H1 (cell line): ENCODE results near the gene CPNE4. TPM values are rescaled to one million over a fixed set of nuclear protein-coding genes. Genes with fewer than 3 reads are reported as not detected.
A peak's percentile ranks its signal among the peaks of the same experiment; 100 is the strongest.

Experiments
- CTCF ChIA-PET: fragments of 300-600 bp; sonication (Branson Sonifier 250); formaldehyde crosslinking; loops from one replicate; lab custom pipeline; 2021; ENCODE audit not compliant: partially characterized antibody; lab: Charles Lee
- POLR2A ChIA-PET: fragments of 300-600 bp; sonication (Branson Sonifier 250); formaldehyde crosslinking; loops from one replicate; lab custom pipeline; 2021; ENCODE audit warnings: inconsistent platforms; ENCODE audit not compliant: partially characterized antibody; lab: Charles Lee
- DNase-seq, 2 experiments: peaks; one replicate each; pipeline versions ENCODE4 v3.0.0 to v3.0.0-alpha.2; 2010 to 2022; ENCODE audit warnings: low spot score in 2 of 2, low read depth in 1 of 2, mixed read lengths in 1 of 2
- FAIRE-seq: peaks from 2 replicates; lab custom pipeline; 2011; peaks lifted over from hg19 to GRCh38; lab: Jason Lieb, UNC
- H2AFZ ChIP-seq: 2 replicates; pipeline ENCODE4 v1.8.1; 2012; ENCODE audit warnings: low read length, inconsistent platforms
- H2AK5ac ChIP-seq: 2 replicates; pipeline ENCODE4 v1.6.1; 2013; ENCODE audit warnings: low read depth, low read length
- H2BK120ac ChIP-seq: replicated peaks from 2 replicates; pipeline ENCODE3; 2013; ENCODE audit warnings: low read depth, low read length, inconsistent platforms
- H2BK12ac ChIP-seq: 2 replicates; pipeline ENCODE4 v1.6.1; 2013; ENCODE audit warnings: low read depth, low read length
- H2BK15ac ChIP-seq: 2 replicates; pipeline ENCODE4 v1.6.1; 2013; ENCODE audit warnings: low read length
- H2BK20ac ChIP-seq: 2 replicates; pipeline ENCODE4 v1.6.1; 2013; ENCODE audit warnings: low read length
- H2BK5ac ChIP-seq: 2 replicates; pipeline ENCODE4 v1.6.1; 2013; ENCODE audit warnings: low read depth, low read length
- H3K14ac ChIP-seq: 2 replicates; pipeline ENCODE4 v1.6.1; 2013; ENCODE audit warnings: inconsistent platforms; ENCODE audit not compliant: insufficient read length
- H3K18ac ChIP-seq: 2 replicates; pipeline ENCODE4 v1.6.1; 2013; ENCODE audit warnings: low read length; ENCODE audit errors: extremely low read depth
- H3K23ac ChIP-seq: 2 replicates; pipeline ENCODE4 v1.6.1; 2013; ENCODE audit warnings: inconsistent platforms; ENCODE audit not compliant: insufficient read length
- H3K23me2 ChIP-seq: 2 replicates; pipeline ENCODE4 v1.6.1; 2013; ENCODE audit warnings: low read depth, low read length
- H3K27ac ChIP-seq: 2 replicates; pipeline ENCODE4 v1.6.1; 2011; ENCODE audit warnings: low read depth, low read length, inconsistent platforms
- H3K27me3 ChIP-seq, 4 experiments: replicated peaks in 1 of 4; 1 replicate in 1 of 4; 2 replicates in 3 of 4; pipeline versions ENCODE4 v1.6.1 to v1.8.1; 2011 to 2013; ENCODE audit warnings: low read length in 3 of 4, mild to moderate bottlenecking in 3 of 4, inconsistent platforms in 2 of 4, mixed read lengths in 2 of 4, moderate library complexity in 1 of 4; ENCODE audit not compliant: control insufficient read depth in 3 of 4, insufficient read depth in 3 of 4; ENCODE audit errors: extremely low read depth in 1 of 4
- H3K36me3 ChIP-seq, 4 experiments: 2 replicates each; pipeline versions ENCODE4 v1.6.1 to v1.8.1; 2011 to 2013; ENCODE audit warnings: mild to moderate bottlenecking in 4 of 4, low read length in 3 of 4, moderate library complexity in 2 of 4, control low read depth in 1 of 4, inconsistent platforms in 1 of 4; ENCODE audit not compliant: insufficient read depth in 4 of 4, control insufficient read depth in 2 of 4
- H3K4ac ChIP-seq: replicated peaks from 2 replicates; pipeline ENCODE3; 2013; ENCODE audit warnings: low read length, low read depth, mixed read lengths, inconsistent platforms; ENCODE audit not compliant: insufficient read length
- H3K4me1 ChIP-seq, 4 experiments: replicated peaks in 1 of 4; 1 replicate in 1 of 4; 2 replicates in 3 of 4; pipeline versions ENCODE4 v1.6.1 to v1.8.1; 2011 to 2013; ENCODE audit warnings: low read length in 3 of 4, inconsistent platforms in 2 of 4, mixed read lengths in 1 of 4; ENCODE audit not compliant: insufficient read depth in 4 of 4, control insufficient read depth in 3 of 4
- H3K4me2 ChIP-seq, 2 experiments: 2 replicates each; pipeline versions ENCODE4 v1.6.1 to v1.8.1; 2011 to 2013; ENCODE audit warnings: low read depth in 2 of 2, low read length in 2 of 2, control low read depth in 1 of 2, inconsistent platforms in 1 of 2, mild to moderate bottlenecking in 1 of 2; ENCODE audit not compliant: insufficient read depth in 1 of 2
- H3K4me3 ChIP-seq, 4 experiments: fragments of 200-600, 300-600 bp in 1 of 4; sonication (generic), shearing (Covaris generic), sonication (Bioruptor Twin) in 1 of 4; 2 replicates each; pipeline versions ENCODE4 v1.5.1 to v1.8.1; 2011 to 2016; ENCODE audit warnings: low read length in 4 of 4, low read depth in 3 of 4, control low read depth in 2 of 4, inconsistent platforms in 2 of 4, mild to moderate bottlenecking in 2 of 4, mixed read lengths in 1 of 4, moderate library complexity in 1 of 4; ENCODE audit not compliant: insufficient read depth in 2 of 4; ENCODE audit errors: extremely low read depth in 1 of 4
- H3K56ac ChIP-seq: replicated peaks from 2 replicates; pipeline ENCODE3; 2013; ENCODE audit warnings: low read depth, mild to moderate bottlenecking, mixed read lengths, low read length, inconsistent platforms; ENCODE audit not compliant: insufficient read length
- H3K79me1 ChIP-seq: 2 replicates; pipeline ENCODE4 v1.6.1; 2013; ENCODE audit warnings: low read depth, low read length, control low read depth
- H3K79me2 ChIP-seq, 2 experiments: 2 replicates each; pipeline versions ENCODE4 v1.6.1 to v1.8.1; 2012 to 2013; ENCODE audit warnings: low read length in 2 of 2, mild to moderate bottlenecking in 2 of 2, inconsistent platforms in 1 of 2; ENCODE audit not compliant: insufficient read depth in 2 of 2, control insufficient read depth in 1 of 2
- H3K9ac ChIP-seq, 4 experiments: replicated peaks in 1 of 4; 1 replicate in 1 of 4; 2 replicates in 3 of 4; pipeline versions ENCODE4 v1.6.1 to v1.8.1; 2011 to 2013; ENCODE audit warnings: low read depth in 3 of 4, low read length in 3 of 4, control low read depth in 2 of 4, mild to moderate bottlenecking in 2 of 4, moderate library complexity in 2 of 4, inconsistent platforms in 1 of 4; ENCODE audit errors: extremely low read depth in 1 of 4
- H3K9me3 ChIP-seq, 2 experiments: 2 replicates each; pipeline versions ENCODE4 v1.6.1 to v1.8.1; 2012 to 2013; ENCODE audit warnings: mild to moderate bottlenecking in 2 of 2, moderate library complexity in 2 of 2, control low read depth in 1 of 2, inconsistent platforms in 1 of 2, low read depth in 1 of 2, low read length in 1 of 2, mixed read lengths in 1 of 2; ENCODE audit not compliant: insufficient read depth in 2 of 2
- H4K20me1 ChIP-seq, 2 experiments: replicated peaks in 1 of 2; 2 replicates each; pipeline versions ENCODE3 to v1.8.1; 2011 to 2013; ENCODE audit warnings: inconsistent platforms in 2 of 2, low read length in 2 of 2, mild to moderate bottlenecking in 1 of 2; ENCODE audit not compliant: insufficient read depth in 2 of 2, control insufficient read depth in 1 of 2
- H4K5ac ChIP-seq: 2 replicates; pipeline ENCODE4 v1.6.1; 2013; ENCODE audit warnings: low read length, low read depth, mixed read lengths, inconsistent platforms; ENCODE audit not compliant: insufficient read length
- H4K8ac ChIP-seq: 2 replicates; pipeline ENCODE4 v1.8.0; 2013; ENCODE audit warnings: mild to moderate bottlenecking, moderate library complexity, low read length, inconsistent platforms; ENCODE audit not compliant: insufficient read depth; ENCODE audit errors: extremely low read depth
- H4K91ac ChIP-seq: replicated peaks from 2 replicates; pipeline ENCODE3; 2013; ENCODE audit warnings: low read length, mixed read lengths, inconsistent platforms; ENCODE audit not compliant: insufficient read length
- CEBPB ChIP-seq: IDR thresholded peaks from 2 replicates; pipeline ENCODE4 v1.6.1; 2012; ENCODE audit warnings: low read depth, low read length
- JUN ChIP-seq: IDR thresholded peaks from 2 replicates; pipeline ENCODE4 v1.6.1; 2011; ENCODE audit warnings: low read depth, mild to moderate bottlenecking, improper control_type of control experiment, low read length
- JUND ChIP-seq: IDR thresholded peaks from 2 replicates; pipeline ENCODE4 v1.6.1; 2011; ENCODE audit warnings: mild to moderate bottlenecking, improper control_type of control experiment, low read length
- RBBP5 ChIP-seq: IDR thresholded peaks from 2 replicates; pipeline ENCODE4 v1.7.1; 2012; ENCODE audit warnings: low read depth, mild to moderate bottlenecking, inconsistent platforms, low read length, moderate library complexity, borderline replicate concordance
- SIN3A ChIP-seq, 2 experiments: IDR thresholded peaks in 1 of 2; conservative IDR thresholded peaks in 1 of 2; 2 replicates each; pipeline ENCODE4 v1.6.1; 2011 to 2012; ENCODE audit warnings: low read length in 2 of 2, improper control_type of control experiment in 1 of 2, low read depth in 1 of 2, mild to moderate bottlenecking in 1 of 2
- SP4 ChIP-seq: IDR thresholded peaks from 2 replicates; pipeline ENCODE4 v1.6.1; 2012; ENCODE audit warnings: low read length, inconsistent platforms
- TBP ChIP-seq: IDR thresholded peaks from 2 replicates; pipeline ENCODE4 v1.6.1; 2011; ENCODE audit warnings: low read depth, low read length, improper control_type of control experiment
- WGBS, 2 experiments: shearing (Covaris generic) in 1 of 2; methylation state at CpG; one replicate each; pipeline versions ENCODE4 v1.1.6 to v1.1.7; 2013 to 2015; ENCODE audit warnings: low lambda C conversion rate in 2 of 2, mixed read lengths in 2 of 2, inconsistent platforms in 1 of 2, low coverage in 1 of 2, missing lambda C conversion rate in 1 of 2; ENCODE audit not compliant: insufficient replicate concordance in 2 of 2, insufficient coverage in 1 of 2, insufficient read length in 1 of 2; ENCODE audit errors: extremely low coverage in 1 of 2, missing lambda C conversion rate in 1 of 2; 5-methylcytosine and 5-hydroxymethylcytosine counted together
- polyA plus RNA-seq, 7 experiments: library from polyadenylated mRNA; depleted of rRNA in 3 of 7; stranded (reverse) in 5 of 7; unstranded in 2 of 7; fragments of >200 nt in 5 of 7; fragments of 200-250 nt in 2 of 7; gene quantifications; 1 replicate in 5 of 7; 2 replicates in 1 of 7; 4 replicates in 1 of 7; pipeline versions ENCODE4 v1.2.1 to v1.2.3, GENCODE V29; 2011 to 2013; ENCODE audit warnings: missing spikeins in 2 of 7, mixed read lengths in 2 of 7
- total RNA-seq: library from RNA; stranded (reverse); fragmentation: NEBNext Ultra II Directional; extraction: Animal tissue kit (Norgen Biotek cat#: 25700); gene quantifications from 2 replicates; pipeline ENCODE4 v1.2.1, GENCODE V29; 2021

CPNE4 gene
- total and polyA plus RNA-seq, 2 of the 8 experiments (the other 6 are each of a cell fraction or from before 2014, with no cell fraction given), result 0.82 to 3.8 TPM

- TF ChIP-seq CEBPB (0 out of 2 replicates have a peak, but pooled peaks have one; percentile 14), JUND (peak; percentile 45; the same call in 1 of the 2 replicates), SIN3A (conservative IDR thresholded peaks at IDR 0.05 in 1 of 2, IDR thresholded peaks at IDR 0.05 in 1 of 2; ENCODE audit: low read depth in 1 of 2, low read length in 2 of 2) (no peak), SP4 (no peak), JUN (no peak), RBBP5 (no peak), TBP (no peak)
- TF ChIP-seq, all 59 proteins: peak for 2
- no peak overlapping the region for H3K56ac ChIP-seq
- H4K8ac ChIP-seq, result no peak overlapping the region
- H2BK5ac ChIP-seq, result no peak overlapping the region
- H3K23me2 ChIP-seq, result no peaks in the 10 kb centered on the region
- H3K9ac ChIP-seq, result no peak overlapping the region
- no peak overlapping the region for H2BK120ac ChIP-seq
- H2BK12ac ChIP-seq, result no peak overlapping the region
- peaks cover 0 to 4% (median 1%) of the 10 kb centered on the region in 4 experiments; a peak in 2 of 7 replicates for H3K4me1 ChIP-seq
- no peaks in the 10 kb centered on the region for H3K36me3 ChIP-seq
- H4K91ac ChIP-seq, result no peak overlapping the region
- ChIA-PET POLR2A (interaction anchor here (1.2 kb wide), 1 partner anchor 54 kb away, joined by 3 read pairs; no protein-coding TSS in a partner anchor), CTCF (interaction anchor here (0.8 to 3.4 kb wide), 4 partner anchors 10 to 381 kb away, joined by 3 to 20 read pairs (median 8); no protein-coding TSS in a partner anchor)
- H4K20me1 ChIP-seq, result no peaks in the 10 kb centered on the region
- H3K23ac ChIP-seq, result no peak overlapping the region
- H3K27me3 ChIP-seq, result no peaks in the 10 kb centered on the region
- H3K4me2 ChIP-seq, result no peak overlapping the region
- H3K4ac ChIP-seq, result no peak overlapping the region
- no peaks in the 10 kb centered on the region for H3K79me1 ChIP-seq
- H2AFZ ChIP-seq, result no peak overlapping the region
- H3K18ac ChIP-seq, result no peak overlapping the region
- no peak overlapping the region for H2BK15ac ChIP-seq
- H3K27ac ChIP-seq, result no peak overlapping the region
- no peaks in the 10 kb centered on the region for H3K9me3 ChIP-seq
- no peak for DNase-seq
- H4K5ac ChIP-seq, result no peak overlapping the region
- no peak overlapping the region for H3K14ac ChIP-seq
- no peak overlapping the region for H3K4me3 ChIP-seq
- 76% methylated on average over 7 of the region's 7 CpGs; no CpG with 5 or more reads in 1 of the 2 experiments for WGBS, 2 experiments
- H3K79me2 ChIP-seq, result no peaks in the 10 kb centered on the region
- no peak overlapping the region for H2BK20ac ChIP-seq
- H2AK5ac ChIP-seq, result no peak overlapping the region
- no peak for FAIRE-seq
These were observed 18.5 kb downstream of the CPNE4 start for GRCh38 chr3:132016061-132017041.
